ENCODE measurements around the gene SHPK.

- TF ChIP-seq, protein P1, sequence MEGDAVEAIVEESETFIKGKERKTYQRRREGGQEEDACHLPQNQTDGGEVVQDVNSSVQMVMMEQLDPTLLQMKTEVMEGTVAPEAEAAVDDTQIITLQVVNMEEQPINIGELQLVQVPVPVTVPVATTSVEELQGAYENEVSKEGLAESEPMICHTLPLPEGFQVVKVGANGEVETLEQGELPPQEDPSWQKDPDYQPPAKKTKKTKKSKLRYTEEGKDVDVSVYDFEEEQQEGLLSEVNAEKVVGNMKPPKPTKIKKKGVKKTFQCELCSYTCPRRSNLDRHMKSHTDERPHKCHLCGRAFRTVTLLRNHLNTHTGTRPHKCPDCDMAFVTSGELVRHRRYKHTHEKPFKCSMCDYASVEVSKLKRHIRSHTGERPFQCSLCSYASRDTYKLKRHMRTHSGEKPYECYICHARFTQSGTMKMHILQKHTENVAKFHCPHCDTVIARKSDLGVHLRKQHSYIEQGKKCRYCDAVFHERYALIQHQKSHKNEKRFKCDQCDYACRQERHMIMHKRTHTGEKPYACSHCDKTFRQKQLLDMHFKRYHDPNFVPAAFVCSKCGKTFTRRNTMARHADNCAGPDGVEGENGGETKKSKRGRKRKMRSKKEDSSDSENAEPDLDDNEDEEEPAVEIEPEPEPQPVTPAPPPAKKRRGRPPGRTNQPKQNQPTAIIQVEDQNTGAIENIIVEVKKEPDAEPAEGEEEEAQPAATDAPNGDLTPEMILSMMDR (IDR thresholded peaks at IDR 0.05; ENCODE audit: insufficient read depth, low read depth, low read length), result no peak
- TF ChIP-seq EZH2 (IDR thresholded peaks at IDR 0.05; ENCODE audit: insufficient read depth, low read length), result no peak
Observed at GRCh38 chr17:3582915-3583314, 53.1 kb downstream of the SHPK start.

All from astrocyte (in vitro differentiated cells and primary cell).